GM18907 (cell line): Measurements from ENCODE around the gene INAFM1.
"Not testable (repeated sequence)": the region's sequence is repeated elsewhere in the genome, so short reads cannot be mapped to it uniquely, and the experiment has no call there.

Experiments used
- ATAC-seq: cut with Tn5 transposase; IDR thresholded peaks from one replicate; pipeline ENCODE4 v1.9.1; 2021; ENCODE audit warnings: mild to moderate bottlenecking, moderate library complexity; ENCODE audit not compliant: unreplicated experiment

The INAFM1 gene

GRCh38 chr19:47240996-47241918, 33.4 kb upstream of the INAFM1 start:
- no peak for ATAC-seq

GRCh38 chr19:47241919-47242577, 32.6 kb upstream of the INAFM1 start:
- ATAC-seq = no peak

GRCh38 chr19:47243364-47243775, 31.3 kb upstream of the INAFM1 start:
- no peak for ATAC-seq

- peak; percentile 59 for ATAC-seq
Observed at GRCh38 chr19:47243776-47244547, 30.7 kb upstream of the INAFM1 start.

- no peak for ATAC-seq
Observed at GRCh38 chr19:47247308-47247990, 27.2 kb upstream of the INAFM1 start.

- not testable (repeated sequence) for ATAC-seq
Observed at GRCh38 chr19:47253016-47253415, 21.7 kb upstream of the INAFM1 start.

- no peak for ATAC-seq
Observed at GRCh38 chr19:47253467-47253881, 21.2 kb upstream of the INAFM1 start.

GRCh38 chr19:47253970-47254369, 20.7 kb upstream of the INAFM1 start:
- ATAC-seq = no peak

GRCh38 chr19:47255879-47256692, 18.6 kb upstream of the INAFM1 start, which contains the start of gene CCDC9:
TSS of gene CCDC9 (plus strand) at chr19:47256525. CDS start at chr19:47258401, 1,876 bp downstream.
- peak; percentile 48 for ATAC-seq

GRCh38 chr19:47256693-47257410, 17.8 kb upstream of the INAFM1 start:
- peak; percentile 76 for ATAC-seq

- no peak for ATAC-seq
Observed at GRCh38 chr19:47257411-47258169, 17.1 kb upstream of the INAFM1 start.

- no peak for ATAC-seq
Observed at GRCh38 chr19:47258434-47258833, 16.3 kb upstream of the INAFM1 start.

GRCh38 chr19:47258895-47259555, 15.7 kb upstream of the INAFM1 start:
- no peak for ATAC-seq

- no peak for ATAC-seq
Observed at GRCh38 chr19:47260476-47260875, 14.2 kb upstream of the INAFM1 start.

- ATAC-seq = peak; percentile 67
Observed at GRCh38 chr19:47261946-47262793, 12.5 kb upstream of the INAFM1 start.

- no peak for ATAC-seq
Observed at GRCh38 chr19:47264629-47265028, 10.1 kb upstream of the INAFM1 start.

- ATAC-seq = no peak
Observed at GRCh38 chr19:47266401-47266941, 8.2 kb upstream of the INAFM1 start.
